ENCODE data around the gene KSR2.

The KSR2 gene

GRCh38 chr12:117527479-117527855 is 441.3 kb downstream of the KSR2 start:
- DNase-seq (ENCODE audit: insufficient read length, low spot score) (no peak), FAIRE-seq (no peak)
- TF ChIP-seq CTCF (IDR thresholded peaks at IDR 0.05; ENCODE audit: insufficient read depth, missing control alignments) = no peak

- no peak for DNase-seq (ENCODE audit: insufficient read length, low spot score)
- FAIRE-seq = no peak
- no peak for TF ChIP-seq CTCF (IDR thresholded peaks at IDR 0.05; ENCODE audit: insufficient read depth, missing control alignments)
Measured at GRCh38 chr12:117526757-117527478, 441.9 kb downstream of the KSR2 start.

- FAIRE-seq (no peak), DNase-seq (ENCODE audit: insufficient read length, low spot score) (no peak)
Measured at GRCh38 chr12:117525766-117526165, 443.0 kb downstream of the KSR2 start.

GRCh38 chr12:117524806-117525205 is 444.0 kb downstream of the KSR2 start:
- TF ChIP-seq CTCF (IDR thresholded peaks at IDR 0.05; ENCODE audit: insufficient read depth, missing control alignments) = no peak
- DNase-seq (ENCODE audit: insufficient read length, low spot score) = no peak
- FAIRE-seq = no peak

More at GRCh38 chr12:117525766-117526165, 443.0 kb downstream of the KSR2 start:
- no peak for TF ChIP-seq CTCF (IDR thresholded peaks at IDR 0.05; ENCODE audit: insufficient read depth, missing control alignments)

GRCh38 chr12:117523971-117524370 is 444.8 kb downstream of the KSR2 start:
- DNase-seq (ENCODE audit: insufficient read length, low spot score) (no peak), FAIRE-seq (no peak)
- no peak for TF ChIP-seq CTCF (IDR thresholded peaks at IDR 0.05; ENCODE audit: insufficient read depth, missing control alignments)

- FAIRE-seq (no peak), DNase-seq (ENCODE audit: insufficient read length, low spot score) (no peak)
- no peak for TF ChIP-seq CTCF (IDR thresholded peaks at IDR 0.05; ENCODE audit: insufficient read depth, missing control alignments)
Measured at GRCh38 chr12:117522559-117522958, 446.2 kb downstream of the KSR2 start.

GRCh38 chr12:117521867-117522266 is 446.9 kb downstream of the KSR2 start:
- no peak for FAIRE-seq
- DNase-seq (ENCODE audit: insufficient read length, low spot score) = no peak
- no peak for TF ChIP-seq CTCF (IDR thresholded peaks at IDR 0.05; ENCODE audit: insufficient read depth, missing control alignments)

Data from D721Med (cell line).